ENCODE data around the gene TOR4A. TPM values are rescaled to one million over a fixed set of nuclear protein-coding genes. Genes with fewer than 3 reads are reported as not detected.
"Not testable (repeated sequence)": the region's sequence is repeated elsewhere in the genome, so short reads cannot be mapped to it uniquely, and the experiment has no call there.

TOR4A gene
- total RNA-seq, 1 donor from 2014 or later = 17.4 TPM

- intact Hi-C loops (cut with micrococcal nuclease) = no loop called here
Observed at GRCh38 chr9:137315581-137316011, 38.1 kb downstream of the TOR4A start.

- intact Hi-C loops (cut with micrococcal nuclease) = no loop called here
Observed at GRCh38 chr9:137316012-137316981, 38.8 kb downstream of the TOR4A start.

- intact Hi-C loops (cut with micrococcal nuclease) = no loop called here
Observed at GRCh38 chr9:137317021-137317717, 39.6 kb downstream of the TOR4A start.

- intact Hi-C loops (cut with micrococcal nuclease) = no loop called here
Observed at GRCh38 chr9:137317718-137318511, 40.4 kb downstream of the TOR4A start.

GRCh38 chr9:137318602-137319001 is 41.1 kb downstream of the TOR4A start:
- intact Hi-C loops (cut with micrococcal nuclease) = no loop called here

GRCh38 chr9:137319011-137319738 is 41.6 kb downstream of the TOR4A start:
- intact Hi-C loops (cut with micrococcal nuclease) = no loop called here

GRCh38 chr9:137319739-137320551 is 42.4 kb downstream of the TOR4A start:
- intact Hi-C loops (cut with micrococcal nuclease) = no loop called here

- intact Hi-C loops (cut with micrococcal nuclease) = no loop called here
Observed at GRCh38 chr9:137320555-137321384, 43.2 kb downstream of the TOR4A start.

GRCh38 chr9:137321726-137322361 is 44.3 kb downstream of the TOR4A start:
- intact Hi-C loops (cut with micrococcal nuclease) = no loop called here

- intact Hi-C loops (cut with micrococcal nuclease) = no loop called here
Observed at GRCh38 chr9:137323531-137324331, 46.2 kb downstream of the TOR4A start.

GRCh38 chr9:137325124-137325523 is 47.6 kb downstream of the TOR4A start:
- intact Hi-C loops (cut with micrococcal nuclease) = no loop called here

GRCh38 chr9:137325799-137326198 is 48.3 kb downstream of the TOR4A start:
- intact Hi-C loops (cut with micrococcal nuclease) = no loop called here

GRCh38 chr9:137326445-137327065 is 49.0 kb downstream of the TOR4A start:
- intact Hi-C loops (cut with micrococcal nuclease) = no loop called here

GRCh38 chr9:137327641-137328550 is 50.4 kb downstream of the TOR4A start:
- intact Hi-C loops (cut with micrococcal nuclease) = not testable (repeated sequence)

- intact Hi-C loops (cut with micrococcal nuclease) = not testable (repeated sequence)
Observed at GRCh38 chr9:137329590-137329989, 52.1 kb downstream of the TOR4A start.

- intact Hi-C loops (cut with micrococcal nuclease) = no loop called here
Observed at GRCh38 chr9:137330689-137331088, 53.2 kb downstream of the TOR4A start.
